SH-SY5Y (cell line): ENCODE measurements around the gene TMEM131.

Experiments used
- GATA2 ChIP-seq: IDR thresholded peaks from 2 replicates; pipeline ENCODE4 v1.6.1; 2011; ENCODE audit warnings: mild to moderate bottlenecking, low read depth, low read length
- GATA3 ChIP-seq: IDR thresholded peaks from 2 replicates; pipeline ENCODE4 v1.6.1; 2011; ENCODE audit warnings: low read depth, mild to moderate bottlenecking, low read length, moderate library complexity

DNA sequence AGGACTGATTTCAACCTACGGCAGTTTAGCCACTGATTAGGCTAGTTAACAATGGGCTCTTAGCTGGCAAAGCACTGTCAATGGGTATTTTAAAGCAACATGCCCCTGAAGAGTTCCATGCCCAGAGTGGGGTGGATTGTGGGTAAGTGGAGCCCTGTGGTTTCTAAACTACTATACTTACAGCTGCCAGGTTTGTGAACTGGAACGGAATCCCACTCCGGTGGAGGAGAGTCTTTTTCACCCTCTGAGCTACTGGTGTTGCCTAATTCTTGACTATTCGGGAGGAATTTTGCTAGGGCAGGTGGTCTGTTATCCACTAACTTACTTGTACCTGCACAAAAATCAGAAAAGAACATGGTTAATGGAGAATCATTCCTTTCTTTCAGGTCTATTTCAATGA lies 229.8 kb downstream of the TMEM131 start:
- TF ChIP-seq GATA3 = no peak
- no peak for TF ChIP-seq GATA2
